HG03432 (cell line): ENCODE results near the gene LRWD1.
"Not testable (repeated sequence)": the region's sequence is repeated elsewhere in the genome, so short reads cannot be mapped to it uniquely, and the experiment has no call there.

Experiments used
- ATAC-seq: cut with Tn5 transposase; IDR thresholded peaks from one replicate; pipeline ENCODE4 v1.9.1; 2021; ENCODE audit warnings: mild to moderate bottlenecking, moderate library complexity; ENCODE audit not compliant: unreplicated experiment

The LRWD1 gene

DNA sequence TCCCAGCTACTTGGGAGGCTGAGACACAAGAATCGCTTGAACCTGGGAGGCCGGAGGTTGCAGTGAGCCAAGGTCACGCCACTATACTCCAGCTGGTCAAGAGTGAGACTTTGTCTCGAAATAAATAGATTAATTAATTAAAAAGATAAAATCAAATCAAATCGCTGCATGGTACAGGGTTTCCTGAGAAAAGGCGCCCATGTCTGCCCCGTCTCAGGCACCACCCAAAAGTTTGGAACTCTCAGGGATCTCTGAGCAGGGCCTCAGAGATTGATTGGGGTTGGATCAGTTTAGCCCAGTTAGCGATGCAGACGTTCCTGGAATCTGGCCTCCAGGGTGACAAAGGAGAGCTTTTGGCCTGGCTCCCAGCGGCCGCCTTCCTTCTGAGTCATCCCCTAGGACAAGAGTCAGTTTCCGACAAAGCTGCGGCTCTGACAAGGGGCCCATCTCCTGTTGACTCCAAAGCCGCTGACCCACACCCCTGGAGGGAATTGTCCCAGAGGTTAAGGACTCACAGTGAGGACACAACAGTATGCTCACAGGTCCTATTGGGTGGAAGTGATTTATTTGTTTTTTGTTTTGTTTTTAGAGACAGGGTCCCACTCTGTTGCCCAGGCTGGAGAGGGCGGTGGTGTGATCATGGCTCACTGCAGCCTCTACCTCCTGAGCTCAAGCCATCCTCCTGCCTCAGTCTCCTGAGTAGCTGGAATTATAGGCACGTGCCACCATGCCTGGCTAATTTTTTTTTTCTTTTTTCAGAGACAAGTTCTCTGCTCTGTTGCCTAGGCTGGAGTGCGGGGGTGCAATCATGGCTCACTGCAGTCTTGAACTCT is 24.6 kb upstream of the LRWD1 start:
- no peak for ATAC-seq

DNA sequence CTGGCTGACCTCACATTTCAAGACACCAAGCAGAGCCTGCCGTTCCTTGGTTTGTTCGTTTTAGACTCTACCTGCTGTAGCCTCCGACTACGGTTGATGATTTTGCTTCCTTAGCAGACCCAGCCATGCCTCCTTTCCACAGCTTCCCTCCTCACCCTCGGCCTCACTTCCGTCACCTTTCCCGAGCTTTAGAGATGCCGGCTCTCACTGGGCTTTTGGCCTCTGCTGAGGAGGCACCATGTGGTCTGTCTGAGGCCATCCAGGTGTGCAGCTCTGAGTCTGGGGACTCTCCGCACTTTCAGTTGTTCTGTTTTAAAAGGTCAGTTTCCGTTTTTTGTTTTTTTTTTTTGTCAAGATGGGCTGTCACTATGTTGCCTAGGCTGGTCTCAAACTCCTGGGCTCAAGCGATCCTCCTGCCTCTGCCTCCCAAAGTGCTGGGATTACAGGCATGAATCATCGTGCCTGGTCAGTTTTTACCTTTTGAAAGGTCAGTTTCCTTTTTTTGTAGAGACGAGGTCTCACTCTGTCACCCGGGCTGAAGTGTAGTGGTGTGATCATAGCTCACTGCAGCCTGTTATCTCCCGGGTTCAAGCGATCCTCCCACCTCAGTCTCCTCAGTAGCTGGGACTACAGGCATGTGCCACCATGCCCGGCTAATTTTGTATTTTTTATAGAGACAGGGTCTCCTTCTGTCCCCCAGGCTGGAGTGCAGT is 19.7 kb upstream of the LRWD1 start:
- ATAC-seq = peak; percentile 38

- ATAC-seq = no peak
Observed at GRCh38 chr7:102445674-102446071, 19.1 kb upstream of the LRWD1 start.

DNA sequence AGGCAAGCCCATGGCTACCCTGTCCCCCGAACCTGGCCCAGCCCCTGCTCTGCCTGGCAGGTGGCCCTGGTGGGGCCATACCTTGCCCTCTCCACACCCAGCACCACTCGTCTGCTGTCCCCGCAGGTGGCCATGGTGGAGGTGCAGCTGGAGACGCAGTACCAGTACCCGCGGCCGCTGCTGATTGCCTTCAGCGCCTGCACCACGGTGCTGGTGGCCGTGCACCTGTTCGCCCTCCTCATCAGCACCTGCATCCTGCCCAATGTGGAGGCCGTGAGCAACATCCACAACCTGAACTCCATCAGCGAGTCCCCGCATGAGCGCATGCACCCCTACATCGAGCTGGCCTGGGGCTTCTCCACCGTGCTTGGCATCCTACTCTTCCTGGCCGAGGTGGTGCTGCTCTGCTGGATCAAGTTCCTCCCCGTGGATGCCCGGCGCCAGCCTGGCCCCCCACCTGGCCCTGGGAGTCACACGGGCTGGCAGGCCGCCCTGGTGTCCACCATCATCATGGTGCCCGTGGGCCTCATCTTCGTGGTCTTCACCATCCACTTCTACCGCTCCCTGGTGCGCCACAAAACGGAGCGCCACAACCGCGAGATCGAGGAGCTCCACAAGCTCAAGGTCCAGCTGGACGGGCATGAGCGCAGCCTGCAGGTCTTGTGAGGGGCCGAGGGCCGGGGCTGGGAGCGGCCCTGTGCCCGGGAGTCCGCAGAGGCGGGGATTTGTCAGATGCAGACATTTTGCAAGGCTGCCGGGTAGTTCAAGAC is 18.2 kb upstream of the LRWD1 start:
- no peak for ATAC-seq

DNA sequence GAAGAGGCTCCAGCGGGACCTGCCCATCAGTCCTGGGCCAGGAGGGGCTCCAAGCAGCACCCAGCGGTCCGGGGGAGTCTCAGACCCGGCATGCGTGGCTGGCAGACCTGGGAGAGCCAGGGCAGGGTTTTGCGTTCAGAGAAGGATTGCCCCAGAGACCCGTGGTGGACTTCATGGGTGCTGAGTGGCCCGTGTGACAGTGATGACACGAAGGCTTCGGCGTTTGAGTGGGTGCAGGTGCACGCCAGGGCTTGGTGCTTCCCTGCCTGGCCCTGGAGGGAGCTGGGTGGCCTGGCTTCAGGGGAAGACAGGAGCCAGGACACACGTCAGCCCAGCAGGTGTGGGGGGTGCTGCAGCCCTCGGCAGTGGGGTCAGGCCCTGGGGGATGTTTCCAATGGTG is 17.5 kb upstream of the LRWD1 start:
- ATAC-seq = no peak

- ATAC-seq = no peak
Observed at GRCh38 chr7:102449136-102449535, 15.6 kb upstream of the LRWD1 start.

DNA sequence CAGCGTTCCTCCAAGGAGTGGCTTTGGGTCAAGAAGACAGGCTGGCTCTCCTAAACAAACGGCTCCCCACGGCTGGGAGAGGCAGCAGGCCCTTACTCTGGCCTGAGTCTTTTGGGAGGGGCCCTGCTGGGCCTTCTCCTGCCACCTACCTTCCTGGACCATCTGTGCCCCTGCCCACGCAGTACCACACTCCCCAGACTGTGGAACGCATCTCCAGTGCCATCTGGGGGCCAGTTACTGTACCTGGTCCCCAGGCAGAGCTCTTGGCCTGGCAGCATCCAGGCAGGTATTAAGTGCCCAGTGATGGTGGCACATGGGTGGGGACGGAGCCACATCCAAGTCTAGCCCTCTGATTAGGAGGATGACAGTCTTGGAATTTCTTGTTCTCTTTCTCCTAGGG is 14.5 kb upstream of the LRWD1 start:
- no peak for ATAC-seq

GRCh38 chr7:102451371-102452054 is 13.3 kb upstream of the LRWD1 start:
- ATAC-seq = no peak

GRCh38 chr7:102452451-102452850 is 12.3 kb upstream of the LRWD1 start:
- no peak for ATAC-seq

GRCh38 chr7:102453319-102453718 is 11.5 kb upstream of the LRWD1 start:
- no peak for ATAC-seq

DNA sequence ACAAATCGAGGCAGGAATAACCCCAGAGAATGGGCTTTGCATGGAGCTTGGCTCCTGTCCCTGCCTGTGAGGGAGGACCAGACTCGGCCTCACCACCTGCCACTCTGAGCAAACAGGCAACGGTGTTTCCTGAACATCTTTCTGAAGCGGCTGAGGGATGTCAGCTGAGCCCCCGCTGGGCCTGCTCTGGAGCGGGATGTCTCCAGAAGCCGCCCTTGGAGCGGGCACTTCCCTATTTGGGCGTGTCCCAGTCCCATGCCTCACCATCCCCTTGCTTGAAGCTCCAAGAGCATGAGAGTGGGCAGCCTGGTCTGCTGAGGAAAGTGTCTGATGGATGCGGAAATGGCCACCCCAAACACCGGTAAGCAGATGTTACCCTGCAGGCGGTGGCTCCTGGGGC is 10.3 kb upstream of the LRWD1 start:
- ATAC-seq = no peak

DNA sequence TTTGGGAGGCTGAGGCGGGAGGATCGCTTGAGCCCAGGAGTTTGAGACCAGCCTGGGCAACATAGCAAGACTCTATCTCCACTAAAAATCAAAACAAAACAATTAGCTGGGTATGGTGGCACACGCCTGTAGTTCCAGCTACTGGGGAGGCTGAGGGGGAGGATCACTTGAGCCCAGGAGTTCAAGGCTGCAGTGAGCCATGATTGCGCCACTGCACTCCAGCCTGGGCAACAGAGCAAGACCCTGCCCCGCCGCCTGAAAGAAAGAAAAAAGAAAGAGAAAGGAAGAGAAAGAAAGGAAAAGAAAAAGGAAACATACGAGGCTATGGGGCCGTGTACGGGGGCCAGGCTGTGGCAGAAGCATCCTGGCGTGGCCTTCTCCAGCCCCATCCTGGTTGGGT is 9.9 kb upstream of the LRWD1 start:
- ATAC-seq = not testable (repeated sequence)

- no peak for ATAC-seq
Observed at GRCh38 chr7:102455596-102455995, 9.2 kb upstream of the LRWD1 start.

GRCh38 chr7:102456327-102456726 is 8.5 kb upstream of the LRWD1 start:
- ATAC-seq = no peak

DNA sequence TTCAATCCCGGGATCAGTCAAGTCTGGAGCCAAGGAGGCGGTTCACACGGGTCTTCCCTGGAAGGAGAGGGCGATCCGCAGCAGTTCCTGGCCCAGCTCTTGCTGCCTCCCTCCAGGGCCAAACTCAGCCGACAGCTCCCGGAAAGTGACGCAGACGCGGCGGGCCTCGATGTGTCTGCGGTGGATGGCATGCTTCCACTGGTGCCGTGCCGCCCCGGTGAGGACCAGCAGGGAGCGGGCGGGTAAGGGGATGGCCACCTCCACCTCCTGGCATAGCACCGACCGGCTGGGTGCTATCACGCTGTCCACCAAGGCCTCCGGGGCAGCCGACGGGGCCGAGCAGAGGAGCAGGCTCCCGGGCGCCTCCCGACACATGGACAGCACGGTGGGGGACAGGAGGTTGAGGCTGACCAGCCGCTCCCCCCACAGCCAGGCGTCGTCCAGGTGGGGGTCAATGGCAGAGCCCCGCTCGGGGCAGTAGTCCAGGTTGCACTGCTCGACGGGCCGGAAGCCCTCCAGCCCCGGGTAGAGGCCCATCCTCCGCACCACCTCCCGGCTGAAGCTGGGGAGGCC is 7.3 kb upstream of the LRWD1 start:
- ATAC-seq = no peak

- no peak for ATAC-seq
Observed at GRCh38 chr7:102459221-102459844, 5.5 kb upstream of the LRWD1 start.

- no peak for ATAC-seq
Observed at GRCh38 chr7:102460467-102460866, 4.3 kb upstream of the LRWD1 start.

GRCh38 chr7:102463841-102464576 is 775 bp upstream of the LRWD1 start:
- no peak for ATAC-seq

DNA sequence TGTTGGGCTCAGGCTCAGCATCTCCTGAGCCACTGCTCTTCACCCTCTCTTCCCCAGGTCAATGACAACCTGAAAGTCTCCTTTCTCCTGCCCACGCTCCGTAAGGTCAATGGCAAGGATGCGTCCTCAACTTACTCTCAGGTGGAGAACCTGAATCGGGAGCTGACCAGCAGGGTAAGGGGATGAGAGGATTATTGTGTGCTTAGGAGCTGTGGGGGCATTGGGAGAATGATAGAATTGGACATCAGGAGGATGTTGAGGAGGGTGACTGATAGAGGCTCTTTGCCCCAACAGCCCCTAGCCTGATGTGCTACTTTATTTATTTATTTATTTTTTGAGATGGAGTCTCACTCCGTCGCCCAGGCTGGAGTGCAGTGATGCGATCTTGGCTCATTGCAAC is 1.3 kb downstream of the LRWD1 start:
- no peak for ATAC-seq
